GM23338 (cell line): ENCODE results near the gene LRRFIP1. TPM values are rescaled to one million over a fixed set of nuclear protein-coding genes. Genes with fewer than 3 reads are reported as not detected.
A peak's percentile ranks its signal among the peaks of the same experiment; 100 is the strongest.

Source experiments
- ATAC-seq: fragments of 200-7000 bp; cut with Tn5 transposase; 3 replicates; pipeline ENCODE4 v1.9.1; 2020
- DNase-seq: peaks from one replicate; pipeline ENCODE4 v3.0.0-alpha.2; 2015; ENCODE audit warnings: low spot score
- H2AFZ ChIP-seq: fragments of 200-600 bp; sonication (generic); 2 replicates; pipeline ENCODE4 v1.8.0; 2016; ENCODE audit warnings: antibody characterized with exemption, mild to moderate bottlenecking, moderate library complexity
- H3F3A ChIP-seq: fragments of 200-600 bp; sonication (generic); replicated peaks from 2 replicates; pipeline ENCODE4 v1.8.0; 2017; ENCODE audit warnings: antibody characterized with exemption, mixed run types, low read depth
- H3K27ac ChIP-seq: fragments of 200-600 bp; sonication (generic); 2 replicates; pipeline ENCODE4 v1.6.1; 2016; ENCODE audit warnings: low read depth
- H3K27me3 ChIP-seq: fragments of 200-600 bp; sonication (generic); 2 replicates; pipeline ENCODE4 v1.8.0; 2016; ENCODE audit warnings: mild to moderate bottlenecking, mixed run types, moderate library complexity; ENCODE audit not compliant: insufficient read depth
- H3K36me3 ChIP-seq: fragments of 200-600 bp; sonication (generic); 2 replicates; pipeline ENCODE4 v1.8.0; 2016; ENCODE audit warnings: mild to moderate bottlenecking; ENCODE audit not compliant: insufficient read depth
- H3K4me1 ChIP-seq: fragments of 200-600 bp; sonication (generic); 2 replicates; pipeline ENCODE4 v1.8.0; 2016; ENCODE audit warnings: mild to moderate bottlenecking, moderate library complexity; ENCODE audit not compliant: insufficient read depth
- H3K4me2 ChIP-seq: fragments of 200-600 bp; sonication (generic); 2 replicates; pipeline ENCODE4 v1.7.1; 2017; ENCODE audit warnings: mixed run types
- H3K4me3 ChIP-seq: fragments of 200-600 bp; sonication (generic); 2 replicates; pipeline ENCODE4 v1.6.1; 2016; ENCODE audit warnings: mixed run types
- H3K79me2 ChIP-seq: fragments of 200-600 bp; sonication (generic); replicated peaks from 2 replicates; pipeline ENCODE4 v1.8.0; 2017; ENCODE audit warnings: mild to moderate bottlenecking; ENCODE audit not compliant: insufficient read depth
- H3K9me2 ChIP-seq: fragments of 200-600 bp; sonication (generic); 2 replicates; pipeline ENCODE4 v1.8.0; 2017; ENCODE audit not compliant: insufficient read depth
- H4K20me1 ChIP-seq: fragments of 200-600 bp; sonication (generic); replicated peaks from 2 replicates; pipeline ENCODE4 v1.8.0; 2017; ENCODE audit warnings: mild to moderate bottlenecking; ENCODE audit not compliant: insufficient read depth
- H3K27ac Mint-ChIP-seq: 2 replicates; pipeline ENCODE4 v1.8.0; 2020; ENCODE audit warnings: inconsistent platforms, mild to moderate bottlenecking, moderate library complexity, mixed read lengths
- H3K27me3 Mint-ChIP-seq: 3 replicates; pipeline ENCODE4 v1.8.0; 2022; ENCODE audit warnings: low read depth, mild to moderate bottlenecking, moderate library complexity, mixed read lengths, inconsistent platforms; ENCODE audit not compliant: insufficient read depth, poor library complexity
- H3K36me3 Mint-ChIP-seq: 3 replicates; pipeline ENCODE4 v1.8.0; 2021; ENCODE audit warnings: low read depth, mild to moderate bottlenecking, inconsistent platforms, moderate library complexity, mixed read lengths
- H3K4me1 Mint-ChIP-seq: 3 replicates; pipeline ENCODE4 v1.8.0; 2020; ENCODE audit warnings: mild to moderate bottlenecking, inconsistent platforms, mixed read lengths
- H3K4me3 Mint-ChIP-seq: 3 replicates; pipeline ENCODE4 v1.8.0; 2021; ENCODE audit warnings: moderate library complexity, mild to moderate bottlenecking, inconsistent platforms, mixed read lengths
- H3K9me3 Mint-ChIP-seq: 3 replicates; pipeline ENCODE4 v1.8.0; 2020; ENCODE audit warnings: moderate library complexity, mild to moderate bottlenecking, inconsistent platforms, mixed read lengths
- EZH2 ChIP-seq: fragments of 200-600 bp; sonication (generic); IDR thresholded peaks from one replicate; pipeline ENCODE4 v1.8.0; 2017; ENCODE audit warnings: antibody characterized with exemption, mild to moderate bottlenecking, low read depth; ENCODE audit not compliant: unreplicated experiment
- POLR2AphosphoS5 ChIP-seq: IDR thresholded peaks from 2 replicates; pipeline ENCODE4 v1.6.1; 2016; ENCODE audit warnings: antibody characterized with exemption, low read depth
- ZNF331 ChIP-seq: fragments of 250-450 bp; sonication (Bioruptor Pico); IDR thresholded peaks from 2 replicates; pipeline ENCODE4 v1.5.0; 2020; ENCODE audit warnings: low read depth, mild to moderate bottlenecking, moderate library complexity
- ZNF462 ChIP-seq: fragments of 250-450 bp; sonication (Bioruptor Pico); IDR thresholded peaks from 2 replicates; pipeline ENCODE4 v1.5.0; 2020; ENCODE audit warnings: mild to moderate bottlenecking, moderate library complexity
- polyA plus RNA-seq: library from polyadenylated mRNA; unstranded; fragments of >200 nt; fragmentation: Nextera tagmentation; extraction: Ambion mirVana; gene quantifications from 2 replicates; pipeline ENCODE4 v1.2.1, GENCODE V29; 2016
- total RNA-seq: library from RNA; depleted of rRNA; stranded (reverse); fragments of >200 nt; shearing (Covaris generic); gene quantifications from 2 replicates; pipeline ENCODE4 v1.2.3, GENCODE V29; 2014
- TF ChIP-seq, protein P1 (sequence below): IDR thresholded peaks from one replicate; pipeline ENCODE4 v1.6.1; 2018; ENCODE audit warnings: antibody characterized with exemption; ENCODE audit not compliant: unreplicated experiment

Gene LRRFIP1
- total and polyA plus RNA-seq, 2 experiments from 2014 or later, result 59.6 to 178 TPM

DNA sequence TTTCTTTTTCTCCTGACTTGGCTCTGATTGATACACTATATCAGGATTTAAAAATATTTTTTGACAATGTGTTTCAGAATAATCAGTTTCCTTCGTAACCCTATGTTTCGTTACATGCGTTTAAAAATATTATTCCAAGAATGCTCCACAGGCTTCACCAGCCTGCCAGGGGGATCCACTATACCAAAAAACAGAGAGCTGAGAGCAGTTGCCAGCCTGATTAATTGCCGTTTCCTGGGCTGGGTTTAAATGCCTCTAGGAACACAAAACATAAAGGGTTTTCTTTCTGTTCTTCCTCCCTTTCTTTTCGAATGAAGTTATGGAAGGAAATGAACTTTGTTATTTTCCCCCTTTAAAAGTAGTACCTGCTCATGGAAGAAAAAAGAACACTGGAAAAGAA, 47.9 kb downstream of the LRRFIP1 start:
- no peak overlapping the region for H2AFZ ChIP-seq
- H3K36me3 ChIP-seq, result no peaks in the 10 kb centered on the region
- ATAC-seq, result no peak
- peak overlapping the region; percentile 74 for H3K4me2 ChIP-seq
- DNase-seq, result no peak
- H3K9me2 ChIP-seq, result no peaks in the 10 kb centered on the region
- H3K4me3 Mint-ChIP-seq, result peak overlapping the region; percentile 57; the same call in 1 of the 3 replicates
- peak overlapping the region; percentile 40 for H3K27ac ChIP-seq
- H3K36me3 Mint-ChIP-seq, result no peaks in the 10 kb centered on the region
- peaks cover 4% of the 10 kb centered on the region; the same call in 1 of the 2 replicates for H4K20me1 ChIP-seq
- H3K27me3 Mint-ChIP-seq, result peaks cover 13% of the 10 kb centered on the region
- H3K9me3 Mint-ChIP-seq, result no peaks in the 10 kb centered on the region
- H3K27me3 ChIP-seq, result no peaks in the 10 kb centered on the region
- peaks cover 29% of the 10 kb centered on the region for H3K4me1 ChIP-seq
- H3F3A ChIP-seq, result peaks cover 3% of the 10 kb centered on the region; the same call in 1 of the 2 replicates
- H3K27ac Mint-ChIP-seq, result peak overlapping the region; percentile 86
- no peak for TF ChIP-seq ZNF331 (CRISPR knock-in tag)
- no peak for TF ChIP-seq ZNF462 (CRISPR knock-in tag)
- TF ChIP-seq EZH2, result no peak
- no peak for TF ChIP-seq POLR2AphosphoS5
- TF ChIP-seq, protein P1, sequence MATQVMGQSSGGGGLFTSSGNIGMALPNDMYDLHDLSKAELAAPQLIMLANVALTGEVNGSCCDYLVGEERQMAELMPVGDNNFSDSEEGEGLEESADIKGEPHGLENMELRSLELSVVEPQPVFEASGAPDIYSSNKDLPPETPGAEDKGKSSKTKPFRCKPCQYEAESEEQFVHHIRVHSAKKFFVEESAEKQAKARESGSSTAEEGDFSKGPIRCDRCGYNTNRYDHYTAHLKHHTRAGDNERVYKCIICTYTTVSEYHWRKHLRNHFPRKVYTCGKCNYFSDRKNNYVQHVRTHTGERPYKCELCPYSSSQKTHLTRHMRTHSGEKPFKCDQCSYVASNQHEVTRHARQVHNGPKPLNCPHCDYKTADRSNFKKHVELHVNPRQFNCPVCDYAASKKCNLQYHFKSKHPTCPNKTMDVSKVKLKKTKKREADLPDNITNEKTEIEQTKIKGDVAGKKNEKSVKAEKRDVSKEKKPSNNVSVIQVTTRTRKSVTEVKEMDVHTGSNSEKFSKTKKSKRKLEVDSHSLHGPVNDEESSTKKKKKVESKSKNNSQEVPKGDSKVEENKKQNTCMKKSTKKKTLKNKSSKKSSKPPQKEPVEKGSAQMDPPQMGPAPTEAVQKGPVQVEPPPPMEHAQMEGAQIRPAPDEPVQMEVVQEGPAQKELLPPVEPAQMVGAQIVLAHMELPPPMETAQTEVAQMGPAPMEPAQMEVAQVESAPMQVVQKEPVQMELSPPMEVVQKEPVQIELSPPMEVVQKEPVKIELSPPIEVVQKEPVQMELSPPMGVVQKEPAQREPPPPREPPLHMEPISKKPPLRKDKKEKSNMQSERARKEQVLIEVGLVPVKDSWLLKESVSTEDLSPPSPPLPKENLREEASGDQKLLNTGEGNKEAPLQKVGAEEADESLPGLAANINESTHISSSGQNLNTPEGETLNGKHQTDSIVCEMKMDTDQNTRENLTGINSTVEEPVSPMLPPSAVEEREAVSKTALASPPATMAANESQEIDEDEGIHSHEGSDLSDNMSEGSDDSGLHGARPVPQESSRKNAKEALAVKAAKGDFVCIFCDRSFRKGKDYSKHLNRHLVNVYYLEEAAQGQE, result no peak
- H3K79me2 ChIP-seq, result 0 out of 2 replicates have a peak, but pooled peaks cover 4% of the 10 kb centered on the region
- H3K4me3 ChIP-seq, result 0 out of 2 replicates have a peak overlapping the region, but pooled peaks have one; percentile 18
- peaks cover 43% of the 10 kb centered on the region for H3K4me1 Mint-ChIP-seq
